Panc1 (cell line): ENCODE results near the gene ZNF396. TPM values are rescaled to one million over a fixed set of nuclear protein-coding genes. Genes with fewer than 3 reads are reported as not detected.

Experiments used
- ATAC-seq: fragments of 200-7000 bp; cut with Tn5 transposase; 2 replicates; pipeline ENCODE4 v1.9.1; 2020; ENCODE audit warnings: mild to moderate bottlenecking, moderate library complexity
- BruUV-seq: library from RNA; stranded (reverse); fragments of 400-500 nt; replicated peaks from 2 replicates; lab custom pipeline; 2021; lab: Mats Ljungman, UMichigan
- CTCF ChIA-PET: fragments of 300-600 bp; sonication (Branson Sonifier 250); formaldehyde crosslinking; loops from one replicate; lab custom pipeline; 2022; ENCODE audit warnings: antibody characterized with exemption; lab: Charles Lee
- POLR2A ChIA-PET: fragments of 300-600 bp; sonication (Branson Sonifier 250); formaldehyde crosslinking; loops from one replicate; lab custom pipeline; 2022; ENCODE audit warnings: antibody characterized with exemption; lab: Charles Lee
- DNase-seq: peaks from one replicate; pipeline ENCODE4 v3.0.0-alpha.2; 2010; ENCODE audit warnings: low read depth, low spot score
- H3K27ac ChIP-seq: 2 replicates; pipeline ENCODE4 v1.5.1; 2011; ENCODE audit warnings: mild to moderate bottlenecking, low read length, inconsistent platforms
- H3K27me3 ChIP-seq: fragments of 200-500 bp; sonication (Bioruptor generic); 2 replicates; pipeline ENCODE4 v1.6.0; 2014; ENCODE audit warnings: low read length, inconsistent platforms; ENCODE audit not compliant: control insufficient read depth, insufficient read depth
- H3K36me3 ChIP-seq: fragments of 200-500 bp; sonication (Bioruptor generic); 2 replicates; pipeline ENCODE4 v1.5.1; 2014; ENCODE audit warnings: inconsistent platforms, mild to moderate bottlenecking, low read length, moderate library complexity; ENCODE audit not compliant: control insufficient read depth, insufficient read depth
- H3K4me1 ChIP-seq: 2 replicates; pipeline ENCODE4 v1.5.1; 2011; ENCODE audit warnings: inconsistent platforms, mild to moderate bottlenecking, low read length, moderate library complexity; ENCODE audit not compliant: control insufficient read depth, insufficient read depth
- H3K4me3 ChIP-seq, 2 experiments: 2 replicates each; pipeline ENCODE4 v1.5.1; 2011 to 2012; ENCODE audit warnings: low read depth in 2 of 2, low read length in 2 of 2, mild to moderate bottlenecking in 2 of 2, inconsistent platforms in 1 of 2, moderate library complexity in 1 of 2
- H3K9me3 ChIP-seq: fragments of 200-500 bp; sonication (Bioruptor generic); 2 replicates; pipeline ENCODE4 v1.5.1; 2014; ENCODE audit warnings: low read depth, mild to moderate bottlenecking, inconsistent platforms, low read length, moderate library complexity; ENCODE audit not compliant: control insufficient read depth, insufficient read depth
- POLR2AphosphoS5 ChIP-seq: IDR thresholded peaks from 2 replicates; pipeline ENCODE4 v1.6.1; 2012; ENCODE audit warnings: mild to moderate bottlenecking, low read depth, low read length, moderate library complexity
- SIN3A ChIP-seq: IDR thresholded peaks from 2 replicates; pipeline ENCODE4 v1.6.1; 2012; ENCODE audit warnings: low read depth, mild to moderate bottlenecking, low read length, moderate library complexity, borderline replicate concordance; ENCODE audit not compliant: insufficient read depth
- TCF7L2 ChIP-seq: IDR thresholded peaks from 2 replicates; pipeline ENCODE4 v1.6.1; 2011; ENCODE audit warnings: mild to moderate bottlenecking, low read depth, low read length, inconsistent platforms
- in situ Hi-C: cut with HindIII; loops from 2 replicates; pipeline ENCODE4 v1.10.0; 2016; ENCODE audit warnings: low sequenced_read_pairs, low pct_unique_long_range_greater_than_20kb
- intact Hi-C: fragments of 100-400 bp; cut with micrococcal nuclease; formaldehyde crosslinking; loops from one replicate; pipeline ENCODE4 v1.10.0; 2022; ENCODE audit not compliant: unreplicated experiment
- total RNA-seq: library from RNA; stranded (reverse); gene quantifications from one replicate; pipeline ENCODE4 v1.2.1, GENCODE V29; 2021; ENCODE audit not compliant: unreplicated experiment
- TF ChIP-seq, protein P1 (sequence below): fragments of 450-650 bp; IDR thresholded peaks from 2 replicates; pipeline ENCODE4 v1.5.1; 2017; ENCODE audit warnings: mild to moderate bottlenecking
- TF ChIP-seq, protein P2 (sequence below), 2 experiments: IDR thresholded peaks; 2 replicates each; pipeline ENCODE4 v1.6.1; 2011 to 2012; ENCODE audit warnings: low read depth in 2 of 2, control low read depth in 1 of 2, low read length in 1 of 2, mild to moderate bottlenecking in 1 of 2, moderate library complexity in 1 of 2; ENCODE audit not compliant: insufficient read depth in 1 of 2

ZNF396 gene
- total RNA-seq, 1 experiment from 2014 or later: 2.8 TPM

DNA sequence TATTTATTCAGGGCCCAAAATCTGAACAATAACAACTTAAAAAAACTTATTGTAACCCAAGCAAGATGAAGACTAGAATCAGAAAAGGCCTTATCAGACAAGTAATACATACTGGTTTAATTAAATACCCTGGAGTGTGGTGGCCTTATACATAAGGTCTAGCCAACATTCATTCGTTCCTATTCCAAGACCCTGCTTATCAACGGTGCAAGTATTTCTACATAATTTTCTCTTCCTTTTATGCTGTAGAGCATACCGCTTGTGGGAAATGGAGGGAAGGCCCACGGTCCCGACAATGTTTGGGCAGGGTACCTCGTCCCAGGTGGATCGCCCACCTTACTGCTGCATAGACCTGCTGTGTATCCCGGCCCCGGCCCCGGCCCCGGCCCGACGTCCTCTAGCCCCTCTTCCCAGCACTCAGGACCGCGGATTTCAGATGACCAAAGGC is 33.6 kb downstream of the ZNF396 start:
- DNase-seq: no peak
- no peaks in the 10 kb centered on the region for H3K9me3 ChIP-seq
- BruUV-seq: TSS peak; percentile 61
- H3K27me3 ChIP-seq: no peaks in the 10 kb centered on the region
- H3K36me3 ChIP-seq: peaks cover 20% of the 10 kb centered on the region
- in situ Hi-C loops: no loop called here
- H3K4me1 ChIP-seq: peaks cover 20% of the 10 kb centered on the region
- POLR2A ChIA-PET: no interaction called here
- 0 out of 2 replicates have a peak, but pooled peaks have one; percentile 2 for ATAC-seq
- TF ChIP-seq SIN3A (no peak), POLR2AphosphoS5 (no peak), TCF7L2 (no peak)
- TF ChIP-seq, protein P1, sequence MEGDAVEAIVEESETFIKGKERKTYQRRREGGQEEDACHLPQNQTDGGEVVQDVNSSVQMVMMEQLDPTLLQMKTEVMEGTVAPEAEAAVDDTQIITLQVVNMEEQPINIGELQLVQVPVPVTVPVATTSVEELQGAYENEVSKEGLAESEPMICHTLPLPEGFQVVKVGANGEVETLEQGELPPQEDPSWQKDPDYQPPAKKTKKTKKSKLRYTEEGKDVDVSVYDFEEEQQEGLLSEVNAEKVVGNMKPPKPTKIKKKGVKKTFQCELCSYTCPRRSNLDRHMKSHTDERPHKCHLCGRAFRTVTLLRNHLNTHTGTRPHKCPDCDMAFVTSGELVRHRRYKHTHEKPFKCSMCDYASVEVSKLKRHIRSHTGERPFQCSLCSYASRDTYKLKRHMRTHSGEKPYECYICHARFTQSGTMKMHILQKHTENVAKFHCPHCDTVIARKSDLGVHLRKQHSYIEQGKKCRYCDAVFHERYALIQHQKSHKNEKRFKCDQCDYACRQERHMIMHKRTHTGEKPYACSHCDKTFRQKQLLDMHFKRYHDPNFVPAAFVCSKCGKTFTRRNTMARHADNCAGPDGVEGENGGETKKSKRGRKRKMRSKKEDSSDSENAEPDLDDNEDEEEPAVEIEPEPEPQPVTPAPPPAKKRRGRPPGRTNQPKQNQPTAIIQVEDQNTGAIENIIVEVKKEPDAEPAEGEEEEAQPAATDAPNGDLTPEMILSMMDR: no peak
- TF ChIP-seq, protein P2, sequence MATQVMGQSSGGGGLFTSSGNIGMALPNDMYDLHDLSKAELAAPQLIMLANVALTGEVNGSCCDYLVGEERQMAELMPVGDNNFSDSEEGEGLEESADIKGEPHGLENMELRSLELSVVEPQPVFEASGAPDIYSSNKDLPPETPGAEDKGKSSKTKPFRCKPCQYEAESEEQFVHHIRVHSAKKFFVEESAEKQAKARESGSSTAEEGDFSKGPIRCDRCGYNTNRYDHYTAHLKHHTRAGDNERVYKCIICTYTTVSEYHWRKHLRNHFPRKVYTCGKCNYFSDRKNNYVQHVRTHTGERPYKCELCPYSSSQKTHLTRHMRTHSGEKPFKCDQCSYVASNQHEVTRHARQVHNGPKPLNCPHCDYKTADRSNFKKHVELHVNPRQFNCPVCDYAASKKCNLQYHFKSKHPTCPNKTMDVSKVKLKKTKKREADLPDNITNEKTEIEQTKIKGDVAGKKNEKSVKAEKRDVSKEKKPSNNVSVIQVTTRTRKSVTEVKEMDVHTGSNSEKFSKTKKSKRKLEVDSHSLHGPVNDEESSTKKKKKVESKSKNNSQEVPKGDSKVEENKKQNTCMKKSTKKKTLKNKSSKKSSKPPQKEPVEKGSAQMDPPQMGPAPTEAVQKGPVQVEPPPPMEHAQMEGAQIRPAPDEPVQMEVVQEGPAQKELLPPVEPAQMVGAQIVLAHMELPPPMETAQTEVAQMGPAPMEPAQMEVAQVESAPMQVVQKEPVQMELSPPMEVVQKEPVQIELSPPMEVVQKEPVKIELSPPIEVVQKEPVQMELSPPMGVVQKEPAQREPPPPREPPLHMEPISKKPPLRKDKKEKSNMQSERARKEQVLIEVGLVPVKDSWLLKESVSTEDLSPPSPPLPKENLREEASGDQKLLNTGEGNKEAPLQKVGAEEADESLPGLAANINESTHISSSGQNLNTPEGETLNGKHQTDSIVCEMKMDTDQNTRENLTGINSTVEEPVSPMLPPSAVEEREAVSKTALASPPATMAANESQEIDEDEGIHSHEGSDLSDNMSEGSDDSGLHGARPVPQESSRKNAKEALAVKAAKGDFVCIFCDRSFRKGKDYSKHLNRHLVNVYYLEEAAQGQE (IDR thresholded peaks at IDR 0.05; ENCODE audit: insufficient read depth in 1 of 2, low read depth in 2 of 2, low read length in 1 of 2): no peak
- H3K27ac ChIP-seq: peak overlapping the region; percentile 92
- H3K4me3 ChIP-seq: peak overlapping the region; percentile 75 to 82
- CTCF ChIA-PET: no interaction called here
- intact Hi-C loops: loop anchor here (10.0 kb wide), 1 partner anchor 109 kb away; no protein-coding TSS in a partner anchor

DNA sequence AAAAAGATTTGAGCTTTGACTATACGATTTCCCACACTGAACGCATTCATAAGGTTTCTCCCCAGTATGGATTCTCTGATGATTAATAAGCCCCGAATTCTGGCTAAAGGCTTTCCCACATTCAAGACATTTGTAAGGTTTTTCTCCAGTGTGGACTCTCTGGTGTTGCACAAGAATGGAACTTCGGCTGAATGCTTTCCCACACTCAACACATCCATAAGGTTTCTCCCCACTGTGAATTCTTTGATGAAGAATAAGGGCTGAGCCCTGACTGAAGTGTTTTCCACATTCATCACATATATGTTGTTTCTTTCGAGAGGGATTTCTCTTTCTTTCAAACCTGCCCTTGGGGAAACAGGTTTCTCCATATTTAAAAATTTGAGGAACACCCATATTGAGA is 39.9 kb downstream of the ZNF396 start:
- no peaks in the 10 kb centered on the region for H3K27me3 ChIP-seq
- ChIA-PET POLR2A (no interaction called here), CTCF (no interaction called here)
- no TSS peak for BruUV-seq
- in situ Hi-C loops (no loop called here), intact Hi-C loops (no loop called here)
- no peaks in the 10 kb centered on the region; the same call in 1 of the 2 replicates for H3K4me1 ChIP-seq
- H3K36me3 ChIP-seq: peaks cover 60% of the 10 kb centered on the region
- H3K4me3 ChIP-seq: no peak overlapping the region
- H3K9me3 ChIP-seq: no peaks in the 10 kb centered on the region
- DNase-seq: no peak
- ATAC-seq: no peak
- no peak overlapping the region for H3K27ac ChIP-seq
- TF ChIP-seq, protein P2 (IDR thresholded peaks at IDR 0.05; ENCODE audit: insufficient read depth in 1 of 2, low read depth in 2 of 2, low read length in 1 of 2): no peak
- no peak for TF ChIP-seq TCF7L2
